Stomach (tissue), 9 donors: ENCODE data around the gene PRKCSH. TPM values are rescaled to one million over a fixed set of nuclear protein-coding genes. Genes with fewer than 3 reads are reported as not detected.

Source experiments
- DNase-seq, 2 donors: peaks; one replicate each; pipeline versions ENCODE4 v3.0.0 to v3.0.0-alpha.2; 2013 to 2019
- H3K27ac ChIP-seq, 5 donors: fragments of 200-600 bp in 4 of 5; sonication (generic) in 4 of 5; one replicate each; pipeline ENCODE4 v1.5.1; 2013 to 2019; ENCODE audit warnings: mild to moderate bottlenecking in 1 of 5, moderate library complexity in 1 of 5
- H3K27me3 ChIP-seq, 3 donors: fragments of 200-600 bp; sonication (generic); one replicate each; pipeline ENCODE4 v1.5.1; 2017 to 2019; ENCODE audit warnings: mixed run types in 1 of 3
- H3K36me3 ChIP-seq, 4 donors: fragments of 200-600 bp; sonication (generic); 1 replicate in 3 of 4; 2 replicates in 1 of 4; pipeline ENCODE4 v1.5.1; 2016 to 2019
- H3K4me1 ChIP-seq, 4 donors: fragments of 200-600 bp; sonication (generic); one replicate each; pipeline ENCODE4 v1.5.1; 2016 to 2019
- H3K4me3 ChIP-seq, 4 donors: fragments of 200-600 bp; sonication (generic) in 3 of 4; one replicate each; pipeline ENCODE4 v1.5.1; 2016 to 2019; ENCODE audit warnings: mild to moderate bottlenecking in 1 of 4
- H3K9me3 ChIP-seq, 4 donors: fragments of 200-600 bp; sonication (generic); one replicate each; pipeline ENCODE4 v1.5.1; 2016 to 2019
- CTCF ChIP-seq, 7 experiments: fragments of 450-650 bp in 4 of 7; fragments of 200-600 bp in 3 of 7; sonication (generic) in 3 of 7; IDR thresholded peaks; one replicate each; pipeline ENCODE4 v1.5.1; 2016 to 2019; ENCODE audit warnings: antibody characterized with exemption in 7 of 7, control low read depth in 2 of 7, mild to moderate bottlenecking in 1 of 7
- EP300 ChIP-seq: sonication (generic); formaldehyde crosslinking; IDR thresholded peaks from one replicate; pipeline ENCODE4 v1.6.1; 2017; ENCODE audit warnings: antibody characterized with exemption
- POLR2A ChIP-seq, 4 donors: fragments of 450-650 bp; IDR thresholded peaks; one replicate each; pipeline ENCODE4 v1.6.1; 2016; ENCODE audit warnings: antibody characterized with exemption in 4 of 4, control low read depth in 2 of 4, mild to moderate bottlenecking in 1 of 4, moderate library complexity in 1 of 4
- POLR2AphosphoS5 ChIP-seq, 3 donors: sonication (generic); formaldehyde crosslinking; IDR thresholded peaks; one replicate each; pipeline ENCODE4 v1.6.1; 2016; ENCODE audit warnings: antibody characterized with exemption in 3 of 3
- WGBS, 5 donors: extraction: QIAGEN DNeasy Blood & Tissue Kit in 3 of 5; methylation state at CpG; one replicate each; pipeline versions ENCODE4 v1.1.5 to v1.1.7; 2013 to 2018; 5-methylcytosine and 5-hydroxymethylcytosine counted together
- intact Hi-C: fragments of 100-400 bp; cut with DNase I; formaldehyde crosslinking; loops from one replicate; pipeline ENCODE4 v1.15.1; 2023; ENCODE audit warnings: low total_unique reads
- polyA plus RNA-seq, 3 donors: library from polyadenylated mRNA; stranded (reverse); fragments of 200-250 nt; gene quantifications; one replicate each; pipeline ENCODE4 v1.2.3, GENCODE V29; 2013
- total RNA-seq, 5 donors: library from RNA; depleted of rRNA; stranded (reverse); fragments of >200 nt; gene quantifications; one replicate each; pipeline versions ENCODE4 v1.1.0 to v1.2.3, GENCODE V29; 2014 to 2016
- donor health status: healthy with polysubstance abuse.
- donor health status: Bipolar disorder and iron deficiency.
- donor health status: healthy.

Gene PRKCSH
- total and polyA plus RNA-seq, 8 donors: 30.3 to 221 (median 112) TPM

GRCh38 chr19:11486661-11487503 is 51.4 kb downstream of the PRKCSH start:
- H3K27me3 ChIP-seq: peaks cover 10 to 48% (median 21%) of the 10 kb centered on the region in 3 donors
- H3K9me3 ChIP-seq: no peaks in the 10 kb centered on the region
- no peak overlapping the region for H3K27ac ChIP-seq
- 89 to 93% (median 91%) methylated on average over 33 to 45 of the region's 45 CpGs for WGBS, 5 donors
- intact Hi-C loops: no loop called here
- TF ChIP-seq EP300: no peak
- no peak for TF ChIP-seq CTCF (IDR thresholded peaks at IDR 0.05)
- no peak for TF ChIP-seq POLR2A (IDR thresholded peaks at IDR 0.05)
- TF ChIP-seq POLR2AphosphoS5 (IDR thresholded peaks at IDR 0.05): no peak
- DNase-seq: no peak
- peaks cover 9 to 16% (median 15%) of the 10 kb centered on the region in 4 donors for H3K4me1 ChIP-seq
- peaks cover 13 to 81% (median 61%) of the 10 kb centered on the region in 4 donors for H3K36me3 ChIP-seq
- H3K4me3 ChIP-seq: no peak overlapping the region

GRCh38 chr19:11489378-11489777 is 53.9 kb downstream of the PRKCSH start:
- Histone ChIP-seq H3K4me1 (no peaks in the 10 kb centered on the region), H3K4me3 (no peak overlapping the region), H3K27me3 (peaks cover 0 to 23% (median 0%) of the 10 kb centered on the region in 3 donors), H3K36me3 (peaks cover 15 to 93% (median 75%) of the 10 kb centered on the region in 4 donors), H3K27ac (no peak overlapping the region), H3K9me3 (no peaks in the 10 kb centered on the region)
- WGBS, 5 donors: 93 to 98% (median 95%) methylated on average over 3 to 7 of the region's 7 CpGs
- intact Hi-C loops: no loop called here
- DNase-seq: no peak
- TF ChIP-seq CTCF (IDR thresholded peaks at IDR 0.05) (no peak), POLR2A (IDR thresholded peaks at IDR 0.05) (no peak), POLR2AphosphoS5 (IDR thresholded peaks at IDR 0.05) (no peak), EP300 (no peak)

GRCh38 chr19:11494634-11495285 is 59.3 kb downstream of the PRKCSH start:
- Histone ChIP-seq H3K4me3 (no peak overlapping the region), H3K27me3 (no peaks in the 10 kb centered on the region), H3K9me3 (no peaks in the 10 kb centered on the region), H3K36me3 (peaks cover 16 to 91% (median 84%) of the 10 kb centered on the region in 4 donors), H3K4me1 (no peaks in the 10 kb centered on the region), H3K27ac (no peak overlapping the region)
- intact Hi-C loops: loop anchor here (10.0 kb wide), 1 partner anchor 90 kb away; no protein-coding TSS in a partner anchor
- 91 to 95% (median 93%) methylated on average over 22 to 27 of the region's 27 CpGs for WGBS, 5 donors
- DNase-seq: no peak
- TF ChIP-seq POLR2AphosphoS5 (IDR thresholded peaks at IDR 0.05) (no peak), CTCF (IDR thresholded peaks at IDR 0.05) (no peak), POLR2A (IDR thresholded peaks at IDR 0.05) (no peak)

- WGBS, 5 donors: 80 to 92% (median 91%) methylated on average over 4 to 10 of the region's 10 CpGs
- TF ChIP-seq POLR2AphosphoS5 (IDR thresholded peaks at IDR 0.05) (no peak), POLR2A (IDR thresholded peaks at IDR 0.05) (no peak), CTCF (IDR thresholded peaks at IDR 0.05) (no peak), EP300 (no peak)
Measured at GRCh38 chr19:11495481-11495880, 60.0 kb downstream of the PRKCSH start.

More at GRCh38 chr19:11495481-11495880, 60.0 kb downstream of the PRKCSH start:
- Histone ChIP-seq H3K4me1 (no peaks in the 10 kb centered on the region), H3K36me3 (peaks cover 14 to 89% (median 79%) of the 10 kb centered on the region in 4 donors), H3K27ac (no peak overlapping the region), H3K27me3 (no peaks in the 10 kb centered on the region), H3K9me3 (no peaks in the 10 kb centered on the region), H3K4me3 (no peak overlapping the region)
- no peak for DNase-seq
- intact Hi-C loops: loop anchor here (10.0 kb wide), 1 partner anchor 89 kb away; no protein-coding TSS in a partner anchor
